A204.1 (cell line): ENCODE data around the gene ULBP2.
A peak's percentile ranks its signal among the peaks of the same experiment; 100 is the strongest.
"Not testable (repeated sequence)": the region's sequence is repeated elsewhere in the genome, so short reads cannot be mapped to it uniquely, and the experiment has no call there.

Experiments
- FAIRE-seq: peaks from 2 replicates; lab custom pipeline; 2012; peaks lifted over from hg19 to GRCh38; lab: Jason Lieb, UNC

The ULBP2 gene

GRCh38 chr6:149909701-149910470, 31.9 kb upstream of the ULBP2 start:
- FAIRE-seq: no peak

- FAIRE-seq: no peak
Measured at GRCh38 chr6:149910721-149911151, 31.1 kb upstream of the ULBP2 start.

GRCh38 chr6:149912680-149913079, 29.1 kb upstream of the ULBP2 start:
- not testable (repeated sequence) for FAIRE-seq

- FAIRE-seq: no peak
Measured at GRCh38 chr6:149913085-149913484, 28.7 kb upstream of the ULBP2 start.

- FAIRE-seq: no peak
Measured at GRCh38 chr6:149913540-149914240, 28.1 kb upstream of the ULBP2 start.

GRCh38 chr6:149915970-149916865, 25.6 kb upstream of the ULBP2 start:
- FAIRE-seq: no peak

- no peak for FAIRE-seq
Measured at GRCh38 chr6:149917679-149918078, 24.1 kb upstream of the ULBP2 start.

GRCh38 chr6:149918151-149918905, 23.5 kb upstream of the ULBP2 start:
- no peak for FAIRE-seq

GRCh38 chr6:149919126-149919833, 22.5 kb upstream of the ULBP2 start:
- not testable (repeated sequence) for FAIRE-seq

GRCh38 chr6:149919834-149920225, 22.0 kb upstream of the ULBP2 start:
- FAIRE-seq: no peak

GRCh38 chr6:149921361-149921760, 20.5 kb upstream of the ULBP2 start:
- FAIRE-seq: no peak

GRCh38 chr6:149922091-149922490, 19.7 kb upstream of the ULBP2 start:
- not testable (repeated sequence) for FAIRE-seq

GRCh38 chr6:149922642-149923326, 19.0 kb upstream of the ULBP2 start, which contains the start of gene RAET1G:
Gene RAET1G, minus strand, starts transcription at chr6:149923121. Its CDS starts 111 bp downstream, at chr6:149923010.
- peak; percentile 74 for FAIRE-seq

GRCh38 chr6:149923327-149923986, 18.4 kb upstream of the ULBP2 start:
- FAIRE-seq: no peak

- no peak for FAIRE-seq
Measured at GRCh38 chr6:149924206-149924932, 17.4 kb upstream of the ULBP2 start.

- FAIRE-seq: no peak
Measured at GRCh38 chr6:149924933-149925252, 16.9 kb upstream of the ULBP2 start.

GRCh38 chr6:149925253-149925973, 16.4 kb upstream of the ULBP2 start:
- no peak for FAIRE-seq

- FAIRE-seq: no peak
Measured at GRCh38 chr6:149925974-149926777, 15.6 kb upstream of the ULBP2 start.
